Right cardiac atrium (tissue), 5 donors: ENCODE data around the gene TSEN34. TPM values are rescaled to one million over a fixed set of nuclear protein-coding genes. Genes with fewer than 3 reads are reported as not detected.

Experiments used
- ATAC-seq, 2 donors: fragments of 200-7000 bp; cut with Tn5 transposase; one replicate each; pipeline versions ENCODE4 v1.8.0 to v1.9.1; 2020; ENCODE audit warnings: moderate library complexity in 2 of 2, mild to moderate bottlenecking in 1 of 2
- DNase-seq, 3 donors: peaks; one replicate each; pipeline ENCODE4 v3.0.0-alpha.2; 2020
- H3K27ac ChIP-seq: one replicate; pipeline ENCODE4 v1.5.1; 2013; ENCODE audit warnings: mild to moderate bottlenecking, low read length, control low read depth, moderate library complexity
- H3K27me3 ChIP-seq: one replicate; pipeline ENCODE4 v1.6.1; 2013; ENCODE audit not compliant: control insufficient read depth, insufficient read depth
- H3K4me1 ChIP-seq: one replicate; pipeline ENCODE4 v1.6.1; 2013; ENCODE audit warnings: low read length; ENCODE audit not compliant: control insufficient read depth, insufficient read depth
- H3K4me3 ChIP-seq: one replicate; pipeline ENCODE4 v1.5.1; 2013; ENCODE audit warnings: low read length, control low read depth
- H3K9me3 ChIP-seq: one replicate; pipeline ENCODE4 v1.6.1; 2013; ENCODE audit warnings: low read length; ENCODE audit not compliant: control insufficient read depth
- WGBS: extraction: QIAGEN DNeasy Blood & Tissue Kit; methylation state at CpG from one replicate; pipeline ENCODE4 v1.1.7; 2013; 5-methylcytosine and 5-hydroxymethylcytosine counted together
- intact Hi-C, 4 donors: fragments of 100-400 bp; cut with DNase I; formaldehyde crosslinking; loops; one replicate each; pipeline versions ENCODE4 v1.11.0 to v1.14.0; 2022 to 2023
- polyA plus RNA-seq: library from polyadenylated mRNA; stranded (reverse); fragments of 200-250 nt; gene quantifications from one replicate; pipeline ENCODE4 v1.2.3, GENCODE V29; 2013
- total RNA-seq, 4 donors: library from RNA; stranded (reverse); fragmentation: NEBNext Ultra II Directional; extraction: Animal tissue kit (Norgen Biotek cat#: 25700); gene quantifications; one replicate each; pipeline ENCODE4 v1.2.1, GENCODE V29; 2021
- donor health status: healthy with polysubstance abuse.
- donor health status: DM: no; HTN: yes; CAD: no.
- donor health status: DM: no; HTN: no; CAD: no.
- donor health status: DM: no; HTN: yes; CAD: no; lungs with severe emphysema.
- donor health status: DM: yes; HTN: yes; CAD: no.

The TSEN34 gene
- total and polyA plus RNA-seq, 5 donors, result 17.6 to 22.1 (median 18.4) TPM

DNA sequence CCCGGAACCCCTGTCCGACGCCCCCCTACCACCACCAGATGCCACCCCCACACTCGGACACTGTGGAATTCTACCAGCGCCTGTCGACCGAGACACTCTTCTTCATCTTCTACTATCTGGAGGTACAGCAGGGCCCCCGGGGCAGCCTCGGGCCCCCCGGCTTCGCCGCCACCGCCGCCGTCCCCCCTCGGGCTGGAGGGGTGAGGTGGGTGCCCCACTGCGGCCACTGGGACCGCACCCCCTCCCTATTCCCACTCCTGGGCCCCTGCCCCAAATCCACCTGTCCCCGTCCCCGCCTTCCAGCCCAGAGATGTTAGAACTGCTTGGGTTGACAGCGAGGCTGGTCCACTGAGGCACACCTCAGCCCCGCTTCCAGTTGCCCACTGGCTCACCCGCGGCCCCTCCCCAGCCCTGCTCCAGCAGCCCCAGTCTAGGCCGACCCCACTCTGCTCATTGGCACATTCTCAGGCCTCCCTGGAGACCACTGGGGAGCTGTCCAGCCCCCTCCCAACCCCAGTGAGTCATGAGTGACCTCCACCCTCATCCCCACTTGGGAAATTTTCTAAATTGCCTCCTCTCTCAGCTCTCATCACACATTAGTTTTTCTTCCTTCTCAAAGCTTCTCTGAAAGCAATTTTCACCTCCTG is 38.1 kb upstream of the TSEN34 start:
- ATAC-seq (peak; percentile 5 to 9), DNase-seq (peak in 1 of 3 donors; percentile 61)
- Histone ChIP-seq H3K4me3 (no peak overlapping the region), H3K27ac (no peak overlapping the region), H3K27me3 (no peaks in the 10 kb centered on the region), H3K9me3 (no peaks in the 10 kb centered on the region), H3K4me1 (no peaks in the 10 kb centered on the region)
- intact Hi-C loops, result no loop called here
- 88% methylated on average over 25 of the region's 25 CpGs for WGBS

GRCh38 chr19:54153731-54154326 is 37.3 kb upstream of the TSEN34 start:
- ATAC-seq (no peak), DNase-seq (peak in 2 of 3 donors; percentile 56 to 69)
- intact Hi-C loops, result no loop called here
- 84% methylated on average over 10 of the region's 10 CpGs for WGBS
- Histone ChIP-seq H3K4me1 (peaks cover 6% of the 10 kb centered on the region), H3K9me3 (no peaks in the 10 kb centered on the region), H3K27me3 (no peaks in the 10 kb centered on the region), H3K27ac (no peak overlapping the region), H3K4me3 (no peak overlapping the region)

DNA sequence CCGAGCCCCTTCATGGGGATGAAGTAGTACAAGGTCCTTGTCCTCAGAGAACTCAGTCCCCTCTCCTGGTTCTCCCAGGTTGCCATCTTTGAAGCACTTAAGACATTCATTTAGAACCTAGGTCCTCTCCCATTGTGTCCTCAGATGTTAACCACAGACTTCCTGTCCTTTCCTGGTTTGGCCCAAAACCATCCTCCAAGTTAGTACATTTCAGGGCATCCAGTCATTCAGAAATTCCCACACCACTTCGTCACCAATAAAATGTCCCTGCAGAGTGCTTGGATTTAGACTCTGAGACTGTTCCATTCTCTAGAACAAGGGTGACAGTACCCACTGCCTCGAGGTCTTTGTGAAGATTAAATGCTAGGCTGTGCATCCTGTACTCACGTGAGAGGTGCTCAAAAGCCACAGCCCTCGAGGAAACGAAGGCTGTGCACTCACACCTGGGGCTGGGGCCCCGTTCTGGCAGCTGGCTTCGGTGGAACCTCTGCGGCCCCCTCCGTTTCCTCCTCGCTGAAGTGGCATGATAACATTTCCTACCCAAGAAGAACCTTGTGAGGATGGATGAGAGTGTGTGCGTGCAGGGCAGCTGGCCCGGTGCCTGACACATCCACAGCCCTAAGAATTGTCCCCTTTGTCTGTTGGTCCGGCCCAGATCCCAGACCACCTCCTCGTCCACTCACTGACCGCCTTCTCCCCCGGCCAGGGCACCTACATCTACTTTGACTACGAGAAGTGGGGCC is 36.3 kb upstream of the TSEN34 start:
- H3K27ac ChIP-seq, result no peak overlapping the region
- no peak for ATAC-seq
- H3K4me3 ChIP-seq, result no peak overlapping the region

GRCh38 chr19:54155694-54156093 is 35.4 kb upstream of the TSEN34 start:
- Histone ChIP-seq H3K4me3 (no peak overlapping the region), H3K27me3 (no peaks in the 10 kb centered on the region), H3K9me3 (no peaks in the 10 kb centered on the region), H3K27ac (no peak overlapping the region), H3K4me1 (peaks cover 8% of the 10 kb centered on the region)
- intact Hi-C loops, result no loop called here
- DNase-seq (peak in 2 of 3 donors; percentile 59 to 72), ATAC-seq (no peak)
- 66% methylated on average over 19 of the region's 19 CpGs for WGBS

More for the DNA sequence above, 36.3 kb upstream of the TSEN34 start:
- 62% methylated on average over 18 of the region's 18 CpGs for WGBS
- intact Hi-C loops, result no loop called here
- DNase-seq, result peak in 1 of 3 donors; percentile 59
- Histone ChIP-seq H3K9me3 (no peaks in the 10 kb centered on the region), H3K27me3 (no peaks in the 10 kb centered on the region), H3K4me1 (peaks cover 8% of the 10 kb centered on the region)

- intact Hi-C loops, result no loop called here
- H3K27ac ChIP-seq, result no peak overlapping the region
- H3K27me3 ChIP-seq, result no peaks in the 10 kb centered on the region
- ATAC-seq (no peak), DNase-seq (peak in 1 of 3 donors; percentile 32)
- peaks cover 8% of the 10 kb centered on the region for H3K4me1 ChIP-seq
- H3K4me3 ChIP-seq, result no peak overlapping the region
- no peaks in the 10 kb centered on the region for H3K9me3 ChIP-seq
- WGBS, result 78% methylated on average over 11 of the region's 11 CpGs
Measured at GRCh38 chr19:54156490-54156889, 34.6 kb upstream of the TSEN34 start.

DNA sequence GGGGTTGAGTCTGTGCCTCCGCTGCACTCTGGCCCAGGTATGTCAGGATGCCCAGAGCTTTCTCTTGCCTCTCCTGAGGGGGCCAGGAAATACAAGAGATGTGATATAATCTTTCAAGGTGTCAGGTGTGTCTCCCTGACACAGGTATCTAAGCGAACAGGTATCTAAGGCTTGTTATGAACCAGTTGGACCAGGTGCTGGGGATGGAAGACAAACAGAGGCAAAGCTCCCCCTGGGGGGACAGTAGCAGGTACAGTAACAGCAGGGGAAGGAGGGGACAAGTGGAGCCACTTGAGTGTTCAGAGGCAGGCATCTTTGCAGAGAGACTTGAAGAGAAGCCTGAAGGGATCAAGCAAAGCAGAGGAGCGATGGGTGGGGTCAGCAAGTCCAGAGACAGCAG is 34.2 kb upstream of the TSEN34 start:
- Histone ChIP-seq H3K9me3 (no peaks in the 10 kb centered on the region), H3K4me3 (no peak overlapping the region), H3K27me3 (no peaks in the 10 kb centered on the region), H3K4me1 (peaks cover 8% of the 10 kb centered on the region), H3K27ac (no peak overlapping the region)
- DNase-seq, result peak in 1 of 3 donors; percentile 7
- WGBS, result 94% methylated on average over 3 of the region's 3 CpGs
- no peak for ATAC-seq
- intact Hi-C loops, result no loop called here

GRCh38 chr19:54158812-54159351 is 32.2 kb upstream of the TSEN34 start:
- no peaks in the 10 kb centered on the region for H3K27me3 ChIP-seq
- WGBS, result 11% methylated on average over 19 of the region's 19 CpGs
- H3K4me3 ChIP-seq, result peak overlapping the region; percentile 56
- H3K9me3 ChIP-seq, result no peaks in the 10 kb centered on the region
- DNase-seq (peak in 2 of 3 donors; percentile 47 to 48), ATAC-seq (no peak)
- intact Hi-C loops, result no loop called here
- peaks cover 8% of the 10 kb centered on the region for H3K4me1 ChIP-seq
- H3K27ac ChIP-seq, result peak overlapping the region; percentile 97

- DNase-seq, result peak; percentile 99 to 100 (median 100)
- under 1% methylated on average over 72 of the region's 72 CpGs for WGBS
- H3K9me3 ChIP-seq, result no peaks in the 10 kb centered on the region
- no peaks in the 10 kb centered on the region for H3K27me3 ChIP-seq
- peak within 1 kb of the TSS; percentile 56 for H3K4me3 ChIP-seq
- peak; percentile 96 for ATAC-seq
- H3K27ac ChIP-seq, result peak within 1 kb of the TSS; percentile 97
- intact Hi-C loops, result loop anchor here in 1 of 4 donors (10.0 kb wide), 1 partner anchor 75 kb away; no protein-coding TSS in a partner anchor
- peaks cover 8% of the 10 kb centered on the region for H3K4me1 ChIP-seq
Measured at GRCh38 chr19:54159352-54160181, 31.5 kb upstream of the TSEN34 start, which contains the start of gene LENG1. Gene LENG1 (minus strand): TSS chr19:54159721. CDS start chr19:54159695, 26 bp downstream.

DNA sequence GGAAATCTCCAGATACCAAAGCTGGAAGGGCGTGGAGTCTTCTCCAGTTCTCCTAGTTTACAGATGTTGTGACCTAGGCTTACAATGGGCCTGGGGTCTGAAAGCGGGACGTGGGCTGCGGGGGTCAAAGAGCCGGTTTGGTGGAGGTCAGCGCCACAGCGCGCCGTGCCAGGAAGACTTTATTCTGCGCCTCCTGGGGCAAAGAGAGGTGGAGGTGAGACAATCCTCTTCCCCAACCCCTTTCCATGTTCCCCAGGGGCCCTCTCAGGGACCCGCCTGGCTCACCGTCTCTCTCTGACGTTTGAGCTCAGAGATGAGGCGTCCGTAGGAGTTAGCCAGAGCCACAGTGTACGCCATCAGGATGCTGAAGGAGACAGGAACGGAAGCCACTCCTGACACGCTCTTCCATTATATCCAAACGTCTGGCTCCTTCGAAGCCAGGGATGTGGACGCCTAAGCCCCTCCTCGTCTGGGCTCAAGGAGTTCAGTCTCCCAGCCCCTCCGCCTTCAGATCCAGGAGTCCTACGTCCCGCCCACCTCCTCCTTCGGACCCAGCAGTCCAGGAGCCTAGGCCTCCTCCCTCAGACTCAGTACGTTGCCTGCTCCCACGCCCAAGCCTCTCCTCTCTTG is 30.8 kb upstream of the TSEN34 start:
- no peak for ATAC-seq
- intact Hi-C loops, result loop anchor here in 1 of 4 donors (10.0 kb wide), 1 partner anchor 75 kb away; no protein-coding TSS in a partner anchor
- H3K4me1 ChIP-seq, result peaks cover 8% of the 10 kb centered on the region

GRCh38 chr19:54160854-54161253 is 30.3 kb upstream of the TSEN34 start:
- Histone ChIP-seq H3K27ac (no peak overlapping the region), H3K9me3 (no peaks in the 10 kb centered on the region), H3K27me3 (no peaks in the 10 kb centered on the region), H3K4me3 (no peak overlapping the region), H3K4me1 (peaks cover 8% of the 10 kb centered on the region)
- ATAC-seq (no peak), DNase-seq (peak in 1 of 3 donors; percentile 46)
- WGBS, result 46% methylated on average over 13 of the region's 13 CpGs
- intact Hi-C loops, result loop anchor here in 1 of 4 donors (10.0 kb wide), 1 partner anchor 74 kb away; no protein-coding TSS in a partner anchor

More for the DNA sequence above, 30.8 kb upstream of the TSEN34 start:
- Histone ChIP-seq H3K9me3 (no peaks in the 10 kb centered on the region), H3K27ac (peak overlapping the region; percentile 48), H3K27me3 (no peaks in the 10 kb centered on the region), H3K4me3 (peak overlapping the region; percentile 46)
- peak in 1 of 3 donors; percentile 56 for DNase-seq
- 2% methylated on average over 28 of the region's 28 CpGs for WGBS
